Measurements from ENCODE around the gene ZNF431.

GRCh38 chr19:21128901-21129698 lies 12.7 kb upstream of the ZNF431 start:
- no peak for TF ChIP-seq GATA2 (IDR thresholded peaks at IDR 0.05; ENCODE audit: low read depth, low read length)
- no peak for TF ChIP-seq GATA3 (IDR thresholded peaks at IDR 0.05; ENCODE audit: low read depth, low read length)

All from SH-SY5Y (cell line).